Anterior cingulate cortex (tissue), 58 donors: ENCODE measurements around the gene MATN1.

Experiments used
- DNase-seq, 58 donors: peaks; one replicate each; lab custom pipeline; 2025; lab: John Stamatoyannopoulos, UW

Gene MATN1

GRCh38 chr1:30747033-30748008, 23.9 kb upstream of the MATN1 start:
- peak in 4 of 58 donors; percentile 4 to 34 (median 18) for DNase-seq

GRCh38 chr1:30746212-30747032, 23.0 kb upstream of the MATN1 start:
- no peak for DNase-seq

- DNase-seq, result no peak
Observed at GRCh38 chr1:30745834-30746208, 22.4 kb upstream of the MATN1 start.

- no peak for DNase-seq
Observed at GRCh38 chr1:30745156-30745833, 21.9 kb upstream of the MATN1 start.

GRCh38 chr1:30744060-30744756, 20.8 kb upstream of the MATN1 start:
- DNase-seq, result no peak

GRCh38 chr1:30743584-30744059, 20.2 kb upstream of the MATN1 start:
- peak in 3 of 58 donors; percentile 9 to 36 (median 31) for DNase-seq

- no peak for DNase-seq
Observed at GRCh38 chr1:30742963-30743559, 19.7 kb upstream of the MATN1 start.

- DNase-seq, result no peak
Observed at GRCh38 chr1:30742300-30742962, 19.0 kb upstream of the MATN1 start.

- DNase-seq, result no peak
Observed at GRCh38 chr1:30741239-30741894, 18.0 kb upstream of the MATN1 start.

GRCh38 chr1:30740251-30741238, 17.2 kb upstream of the MATN1 start:
- no peak for DNase-seq

GRCh38 chr1:30739601-30740000, 16.2 kb upstream of the MATN1 start:
- DNase-seq, result no peak

GRCh38 chr1:30738715-30739559, 15.6 kb upstream of the MATN1 start:
- no peak for DNase-seq

GRCh38 chr1:30738040-30738714, 14.8 kb upstream of the MATN1 start:
- DNase-seq, result no peak

GRCh38 chr1:30737357-30738039, 14.1 kb upstream of the MATN1 start:
- no peak for DNase-seq
